Naive B cell (primary cell): ENCODE data around the gene CDH23. TPM values are rescaled to one million over a fixed set of nuclear protein-coding genes. Genes with fewer than 3 reads are reported as not detected.

Experiments
- ATAC-seq, 2 donors: fragments of 150-1000 bp; cut with Tn5 transposase; 2 replicates each; pipeline ENCODE4 v1.10.0; 2021; ENCODE audit warnings: low read depth in 2 of 2, mild to moderate bottlenecking in 2 of 2, moderate library complexity in 2 of 2
- DNase-seq: peaks from one replicate; pipeline ENCODE4 v3.0.0; 2022
- H3K27ac Mint-ChIP-seq, 6 donors: one replicate each; pipeline ENCODE4 v1.8.0; 2020 to 2022; ENCODE audit warnings: mild to moderate bottlenecking in 6 of 6, mixed read lengths in 6 of 6, moderate library complexity in 5 of 6, inconsistent platforms in 2 of 6
- H3K27me3 Mint-ChIP-seq, 3 donors: one replicate each; pipeline ENCODE4 v1.8.0; 2021 to 2022; ENCODE audit warnings: mixed read lengths in 3 of 3, mild to moderate bottlenecking in 1 of 3
- H3K36me3 Mint-ChIP-seq, 2 donors: one replicate each; pipeline ENCODE4 v1.8.0; 2020 to 2022; ENCODE audit warnings: mixed read lengths in 2 of 2, inconsistent platforms in 1 of 2, mild to moderate bottlenecking in 1 of 2
- H3K4me1 Mint-ChIP-seq, 3 donors: one replicate each; pipeline ENCODE4 v1.8.0; 2020 to 2022; ENCODE audit warnings: mixed read lengths in 3 of 3, inconsistent platforms in 1 of 3, mild to moderate bottlenecking in 1 of 3, moderate library complexity in 1 of 3
- H3K4me3 Mint-ChIP-seq, 8 donors: one replicate each; pipeline ENCODE4 v1.8.0; 2020 to 2022; ENCODE audit warnings: mild to moderate bottlenecking in 8 of 8, mixed read lengths in 8 of 8, moderate library complexity in 8 of 8, inconsistent platforms in 2 of 8
- H3K9me3 Mint-ChIP-seq, 7 donors: one replicate each; pipeline ENCODE4 v1.8.0; 2020 to 2022; ENCODE audit warnings: mixed read lengths in 7 of 7, mild to moderate bottlenecking in 5 of 7, inconsistent platforms in 2 of 7, moderate library complexity in 1 of 7
- polyA plus RNA-seq, 6 donors: library from polyadenylated mRNA; unstranded; fragments of 300-500 nt; fragmentation: Illumina TruSeq; gene quantifications; one replicate each; pipeline ENCODE4 v1.2.3, GENCODE V29; 2021; ENCODE audit warnings: low read depth in 6 of 6

CDH23 gene
- polyA plus RNA-seq, 6 donors from 2014 or later: 0.05 to 0.62 (median 0.21) TPM; not detected in 2

DNA sequence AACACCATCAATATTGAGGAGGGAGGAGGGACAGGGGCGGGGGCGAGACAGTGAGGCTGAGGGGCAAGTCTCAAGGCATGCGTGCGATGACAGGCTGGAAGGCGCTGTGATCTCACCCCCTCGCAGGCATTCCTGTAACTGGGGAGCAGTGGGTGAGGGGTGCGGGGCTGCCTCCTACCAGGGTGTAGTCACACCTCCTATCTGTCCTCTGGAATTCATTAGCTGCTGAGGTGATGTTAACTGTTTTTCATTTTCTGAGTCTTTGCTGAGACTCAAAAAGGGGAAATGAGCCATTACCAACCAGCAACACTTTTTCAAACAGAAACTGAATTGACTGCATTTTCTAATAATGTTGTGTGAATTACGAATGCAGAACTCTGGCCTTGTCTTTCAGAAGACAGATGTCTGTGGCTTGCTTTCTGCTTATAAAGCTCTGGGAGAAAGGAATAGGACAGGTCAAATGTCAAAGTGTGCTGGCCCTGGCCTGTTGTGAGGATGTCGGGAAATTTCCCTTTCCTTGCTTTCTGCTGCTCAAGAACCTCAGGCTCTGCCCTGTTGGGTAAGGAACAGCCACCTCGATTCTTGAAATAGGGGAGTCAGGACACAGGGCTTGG lies 23.7 kb upstream of the CDH23 start:
- H3K4me3 Mint-ChIP-seq: peak overlapping the region in 6 of 8 donors; percentile 36 to 76 (median 64)
- no peaks in the 10 kb centered on the region for H3K36me3 Mint-ChIP-seq
- H3K27ac Mint-ChIP-seq: peak overlapping the region; percentile 7 to 94 (median 86)
- ATAC-seq (peak; percentile 50 to 53), DNase-seq (peak; percentile 45)
- H3K9me3 Mint-ChIP-seq: peaks cover 0 to 1% (median 0%) of the 10 kb centered on the region in 7 donors
- peaks cover 36 to 52% (median 37%) of the 10 kb centered on the region in 3 donors for H3K4me1 Mint-ChIP-seq
- no peaks in the 10 kb centered on the region for H3K27me3 Mint-ChIP-seq

DNA sequence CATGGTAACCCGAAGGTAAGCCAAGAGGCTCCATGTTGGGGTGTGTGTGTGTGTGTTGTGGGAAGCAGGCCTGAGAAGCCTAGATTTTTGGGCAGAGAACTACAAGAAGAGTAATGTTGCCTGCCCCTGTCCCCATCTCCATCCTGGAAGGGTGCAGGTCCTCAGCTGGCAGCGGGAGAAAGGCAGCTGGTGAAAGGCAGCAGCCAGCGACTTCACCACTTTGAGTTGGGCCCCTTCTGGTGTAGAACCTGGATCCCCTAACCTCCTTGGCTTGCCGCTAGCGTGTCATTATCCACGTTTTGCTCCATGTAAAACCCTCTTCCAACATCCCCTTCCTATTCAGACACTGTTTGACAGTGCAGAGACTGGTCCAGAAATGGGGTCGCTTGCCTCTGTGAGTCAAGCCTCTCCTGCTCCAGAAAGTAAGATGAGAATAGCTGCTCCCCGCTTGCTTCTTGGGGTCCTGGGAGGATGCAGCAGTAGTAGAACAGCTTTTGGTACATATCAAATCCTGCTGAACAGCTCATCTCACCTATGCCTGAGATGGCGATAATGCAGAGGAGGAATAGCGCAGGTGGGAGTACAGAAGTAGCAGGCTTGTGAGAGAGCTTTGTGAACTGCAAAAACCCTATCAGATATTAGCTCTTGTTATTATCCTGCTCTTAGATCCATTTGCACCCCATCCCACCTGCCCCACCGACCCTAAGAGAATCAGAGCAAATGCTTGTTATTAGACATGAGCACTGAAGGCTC lies 22.1 kb upstream of the CDH23 start:
- DNase-seq (no peak), ATAC-seq (no peak)
- Mint-ChIP-seq H3K4me1 (peaks cover 45 to 67% (median 53%) of the 10 kb centered on the region in 3 donors), H3K36me3 (no peaks in the 10 kb centered on the region), H3K27ac (peak overlapping the region in 3 of 6 donors; percentile 62 to 92 (median 80)), H3K4me3 (peak overlapping the region in 3 of 8 donors; percentile 9 to 83 (median 51)), H3K27me3 (no peaks in the 10 kb centered on the region), H3K9me3 (peaks cover 0 to 1% (median 0%) of the 10 kb centered on the region in 7 donors)

GRCh38 chr10:71375952-71376351 lies 20.8 kb upstream of the CDH23 start:
- ATAC-seq (no peak), DNase-seq (no peak)
- peak overlapping the region in 7 of 8 donors; percentile 53 to 88 (median 71) for H3K4me3 Mint-ChIP-seq
- peaks cover 45 to 67% (median 54%) of the 10 kb centered on the region in 3 donors for H3K4me1 Mint-ChIP-seq
- peak overlapping the region in 3 of 6 donors; percentile 38 to 79 (median 60) for H3K27ac Mint-ChIP-seq
- no peaks in the 10 kb centered on the region for H3K36me3 Mint-ChIP-seq
- peaks cover 0 to 1% (median 0%) of the 10 kb centered on the region in 7 donors for H3K9me3 Mint-ChIP-seq
- H3K27me3 Mint-ChIP-seq: no peaks in the 10 kb centered on the region

GRCh38 chr10:71378336-71379117 lies 18.2 kb upstream of the CDH23 start:
- ATAC-seq: peak; percentile 51 to 52
- Mint-ChIP-seq H3K27ac (peak overlapping the region in 4 of 6 donors; percentile 10 to 64 (median 33)), H3K9me3 (peaks cover 0 to 1% (median 0%) of the 10 kb centered on the region in 7 donors), H3K27me3 (no peaks in the 10 kb centered on the region), H3K36me3 (no peaks in the 10 kb centered on the region), H3K4me3 (peak overlapping the region in 6 of 8 donors; percentile 25 to 88 (median 62)), H3K4me1 (peaks cover 30 to 42% (median 31%) of the 10 kb centered on the region in 3 donors)
- DNase-seq: peak; percentile 34

DNA sequence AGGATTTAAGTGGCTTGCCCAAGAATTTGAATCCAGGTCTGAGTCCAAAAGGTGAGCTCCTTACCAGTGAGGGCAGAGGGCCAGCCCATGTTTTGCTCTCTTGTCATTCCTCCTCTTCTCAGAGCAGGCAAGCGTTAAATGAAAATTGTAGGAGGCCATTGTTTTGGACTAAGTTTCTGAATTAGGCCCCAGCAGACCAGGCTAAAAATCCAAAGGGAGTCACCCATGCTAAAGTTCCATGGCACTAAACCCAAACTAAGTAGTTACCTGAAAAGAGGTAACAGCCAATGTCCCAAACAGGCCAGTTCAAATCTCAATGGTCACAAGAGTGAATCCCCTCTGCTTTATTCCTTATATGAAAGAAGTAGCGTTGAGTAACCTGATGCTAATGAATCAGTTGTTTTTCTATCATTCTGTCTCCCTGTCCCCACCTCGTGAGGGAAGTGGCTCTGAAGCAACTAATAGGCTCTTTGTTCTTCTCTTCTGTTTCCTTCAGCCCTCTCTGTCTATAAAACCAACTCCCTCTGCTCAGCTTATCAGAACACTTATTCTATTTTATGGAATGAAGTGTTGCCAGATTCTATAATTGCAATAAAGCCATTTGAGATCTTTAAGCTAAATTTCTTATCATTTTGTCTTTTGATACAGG lies 17.5 kb upstream of the CDH23 start:
- Mint-ChIP-seq H3K36me3 (no peaks in the 10 kb centered on the region), H3K27me3 (no peaks in the 10 kb centered on the region), H3K4me3 (peak overlapping the region in 3 of 8 donors; percentile 4 to 71 (median 22)), H3K4me1 (peaks cover 23 to 35% (median 24%) of the 10 kb centered on the region in 3 donors), H3K27ac (peak overlapping the region in 3 of 6 donors; percentile 10 to 64 (median 12)), H3K9me3 (peaks cover 0 to 1% (median 0%) of the 10 kb centered on the region in 7 donors)
- no peak for DNase-seq
- no peak for ATAC-seq

DNA sequence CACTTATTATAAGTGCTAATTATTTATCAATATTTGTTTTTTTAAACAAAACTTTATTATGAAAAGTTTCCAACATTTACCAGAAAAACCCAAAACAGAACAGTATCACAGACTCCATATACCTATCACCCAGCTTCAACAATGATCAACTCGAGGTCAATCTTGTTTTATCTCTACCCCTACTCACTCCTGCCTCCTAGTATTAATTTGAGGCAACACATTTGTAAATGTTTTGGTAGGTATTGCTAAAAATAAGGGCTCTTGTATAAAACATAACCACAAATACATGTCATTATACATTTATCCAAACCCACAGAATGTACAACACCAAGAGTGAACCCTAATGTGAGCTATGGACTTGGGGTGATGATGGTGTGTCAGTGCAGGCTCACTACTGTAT lies 15.9 kb upstream of the CDH23 start:
- Mint-ChIP-seq H3K36me3 (no peaks in the 10 kb centered on the region), H3K9me3 (peaks cover 0 to 1% (median 0%) of the 10 kb centered on the region in 7 donors), H3K27me3 (no peaks in the 10 kb centered on the region), H3K4me3 (no peak overlapping the region), H3K4me1 (peaks cover 20 to 32% (median 22%) of the 10 kb centered on the region in 3 donors), H3K27ac (no peak overlapping the region)
- no peak for DNase-seq
- ATAC-seq: no peak

DNA sequence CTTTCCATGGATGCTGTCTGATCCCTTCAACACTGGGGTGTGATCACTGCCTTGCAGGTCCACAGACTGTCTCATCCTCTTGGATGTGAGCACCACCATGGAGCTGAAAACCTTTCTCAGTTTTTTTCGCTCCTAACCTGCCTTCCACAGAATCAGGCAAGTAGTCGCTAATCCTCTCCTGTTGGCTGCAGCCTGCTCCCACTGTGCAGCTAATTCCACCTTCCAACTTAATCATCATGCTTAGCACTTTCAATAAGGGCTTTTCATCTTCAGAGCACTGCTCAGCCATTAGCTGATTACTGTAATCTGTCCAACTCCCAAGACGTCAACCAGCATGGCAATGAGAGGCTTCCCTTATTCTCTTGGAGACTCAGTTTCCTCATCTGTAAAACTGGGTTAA lies 15.1 kb upstream of the CDH23 start:
- H3K36me3 Mint-ChIP-seq: no peaks in the 10 kb centered on the region
- no peak overlapping the region for H3K27ac Mint-ChIP-seq
- H3K9me3 Mint-ChIP-seq: peaks cover 0 to 1% (median 0%) of the 10 kb centered on the region in 7 donors
- no peak for DNase-seq
- no peaks in the 10 kb centered on the region for H3K27me3 Mint-ChIP-seq
- H3K4me1 Mint-ChIP-seq: peaks cover 19 to 25% (median 22%) of the 10 kb centered on the region in 3 donors
- no peak for ATAC-seq
- H3K4me3 Mint-ChIP-seq: no peak overlapping the region

GRCh38 chr10:71382028-71382427 lies 14.7 kb upstream of the CDH23 start:
- no peaks in the 10 kb centered on the region for H3K27me3 Mint-ChIP-seq
- H3K27ac Mint-ChIP-seq: no peak overlapping the region
- H3K4me3 Mint-ChIP-seq: peak overlapping the region in 1 of 8 donors; percentile 15
- H3K9me3 Mint-ChIP-seq: peaks cover 0 to 1% (median 0%) of the 10 kb centered on the region in 7 donors
- H3K4me1 Mint-ChIP-seq: peaks cover 19 to 25% (median 22%) of the 10 kb centered on the region in 3 donors
- no peak for ATAC-seq
- no peaks in the 10 kb centered on the region for H3K36me3 Mint-ChIP-seq
- DNase-seq: no peak

- peaks cover 14 to 21% (median 17%) of the 10 kb centered on the region in 3 donors for H3K4me1 Mint-ChIP-seq
- H3K9me3 Mint-ChIP-seq: no peaks in the 10 kb centered on the region
- peaks cover 0 to 2% (median under 1%) of the 10 kb centered on the region in 3 donors for H3K27me3 Mint-ChIP-seq
- no peak overlapping the region for H3K4me3 Mint-ChIP-seq
- DNase-seq (no peak), ATAC-seq (no peak)
- H3K36me3 Mint-ChIP-seq: no peaks in the 10 kb centered on the region
- peak overlapping the region in 1 of 6 donors; percentile 53 for H3K27ac Mint-ChIP-seq
Observed at GRCh38 chr10:71382757-71383156, 14.0 kb upstream of the CDH23 start.

DNA sequence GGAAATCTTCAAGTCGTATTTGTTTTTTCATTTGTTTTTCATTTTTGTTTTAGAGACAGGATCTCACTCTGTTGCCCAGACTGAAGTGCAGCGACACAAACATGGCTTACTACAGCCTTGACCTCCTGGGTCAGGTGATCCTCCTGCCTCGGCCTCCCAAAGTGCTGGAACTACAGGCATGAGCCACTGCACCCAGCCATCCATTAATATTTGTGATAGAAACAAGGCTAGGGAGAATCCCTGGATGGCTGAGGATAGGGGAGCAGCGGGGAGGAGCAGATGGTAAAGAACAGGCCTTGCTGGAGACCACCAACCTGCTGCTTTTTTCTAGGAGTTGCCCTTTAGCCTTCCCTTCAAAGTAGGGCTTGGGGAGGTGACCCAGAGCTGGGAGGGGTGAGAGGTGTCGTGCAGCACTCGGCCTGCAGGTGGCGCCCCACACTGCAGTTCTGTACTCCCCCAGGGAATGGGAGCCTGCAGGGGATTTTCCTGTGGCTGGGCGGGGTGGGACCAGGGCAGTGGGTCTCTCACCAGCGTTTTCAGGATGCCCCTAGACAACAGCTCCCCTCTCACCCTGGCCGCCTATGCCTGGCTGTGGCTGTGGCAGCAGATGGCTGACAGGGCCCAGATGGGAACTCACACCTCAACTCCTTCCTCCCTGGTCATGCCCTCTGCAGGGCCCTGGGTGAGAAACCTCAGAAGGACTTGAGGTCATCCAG lies 12.6 kb upstream of the CDH23 start:
- Mint-ChIP-seq H3K27me3 (peaks cover 3 to 10% (median 8%) of the 10 kb centered on the region in 3 donors), H3K9me3 (no peaks in the 10 kb centered on the region), H3K27ac (no peak overlapping the region), H3K36me3 (no peaks in the 10 kb centered on the region), H3K4me3 (no peak overlapping the region), H3K4me1 (peaks cover 3 to 7% (median 6%) of the 10 kb centered on the region in 3 donors)
- DNase-seq (peak; percentile 60), ATAC-seq (peak; percentile 84 to 95)

DNA sequence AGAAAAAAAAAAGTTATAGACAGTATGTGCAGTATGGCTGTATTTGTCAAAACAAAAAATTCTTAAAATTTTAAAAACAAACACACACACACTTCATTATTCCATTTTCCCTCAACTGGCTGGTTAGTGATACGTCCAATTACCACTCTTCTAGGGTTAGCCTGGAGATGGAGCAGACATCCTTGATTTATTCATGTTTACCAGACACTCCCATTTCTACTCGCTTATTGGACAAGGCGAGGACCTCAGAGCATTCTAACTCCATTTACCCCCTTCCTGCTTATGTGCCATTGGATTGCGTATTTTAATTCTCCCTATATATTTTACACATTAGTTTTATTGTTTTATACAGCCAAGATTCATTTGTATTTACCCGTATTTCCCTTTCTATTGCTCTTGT lies 8.5 kb upstream of the CDH23 start:
- Mint-ChIP-seq H3K27ac (no peak overlapping the region), H3K9me3 (no peaks in the 10 kb centered on the region), H3K36me3 (no peaks in the 10 kb centered on the region), H3K27me3 (peaks cover 14 to 51% (median 39%) of the 10 kb centered on the region in 3 donors), H3K4me1 (peaks cover 0 to 3% (median 3%) of the 10 kb centered on the region in 3 donors), H3K4me3 (no peak overlapping the region)
- DNase-seq (no peak), ATAC-seq (no peak)

GRCh38 chr10:71388583-71389310 lies 8.0 kb upstream of the CDH23 start:
- Mint-ChIP-seq H3K9me3 (no peaks in the 10 kb centered on the region), H3K27ac (no peak overlapping the region), H3K4me3 (no peak overlapping the region), H3K36me3 (no peaks in the 10 kb centered on the region), H3K27me3 (peaks cover 14 to 56% (median 45%) of the 10 kb centered on the region in 3 donors), H3K4me1 (peaks cover 0 to 3% (median 3%) of the 10 kb centered on the region in 3 donors)
- DNase-seq: no peak
- no peak for ATAC-seq
